ENCODE data around the gene MLPH. TPM values are rescaled to one million over a fixed set of nuclear protein-coding genes. Genes with fewer than 3 reads are reported as not detected.

The MLPH gene
- total and polyA plus RNA-seq, 2 of the 13 experiments (the other 11 are each of a cell fraction or from before 2014, with no cell fraction given), result 0.12 TPM; not detected in 1

GRCh38 chr2:237551071-237551574 lies 64.1 kb downstream of the MLPH start (continued):
- TF ChIP-seq ZNF672 (CRISPR knock-in tag; IDR thresholded peaks at IDR 0.05), result no peak
- TF ChIP-seq AGO1 (IDR thresholded peaks at IDR 0.05; ENCODE audit: low read depth, low read length, poor library complexity, severe bottlenecking), result no peak
- 0 out of 2 replicates have a peak, but pooled peaks have one; percentile 60 for TF ChIP-seq EEA1 (CRISPR knock-in tag; IDR thresholded peaks at IDR 0.05; ENCODE audit: borderline replicate concordance)
- TF ChIP-seq ZNF180 (CRISPR knock-in tag; IDR thresholded peaks at IDR 0.05; ENCODE audit: borderline replicate concordance, low read depth), result no peak
- no peak for TF ChIP-seq ZNF335 (CRISPR knock-in tag; IDR thresholded peaks at IDR 0.05)
- TF ChIP-seq NBN (conservative IDR thresholded peaks at IDR 0.05), result no peak
- no peak for TF ChIP-seq HIVEP1 (CRISPR knock-in tag; IDR thresholded peaks at IDR 0.05)
- TF ChIP-seq RXRA (CRISPR knock-in tag; IDR thresholded peaks at IDR 0.05), result no peak
- no peak for TF ChIP-seq NR0B2 (CRISPR knock-in tag; IDR thresholded peaks at IDR 0.05)
- no peak for TF ChIP-seq ZBTB44 (CRISPR knock-in tag; IDR thresholded peaks at IDR 0.05)
- TF ChIP-seq IRF2 (CRISPR knock-in tag; IDR thresholded peaks at IDR 0.05), result no peak
- no peak for TF ChIP-seq TMF1 (CRISPR knock-in tag; IDR thresholded peaks at IDR 0.05; ENCODE audit: low read depth)
- no peak for TF ChIP-seq JARID2 (CRISPR knock-in tag; IDR thresholded peaks at IDR 0.05; ENCODE audit: insufficient replicate concordance)
- no peak for TF ChIP-seq MTERF4 (CRISPR knock-in tag; IDR thresholded peaks at IDR 0.05)
- TF ChIP-seq KDM4B (CRISPR knock-in tag; IDR thresholded peaks at IDR 0.05), result no peak
- TF ChIP-seq KDM2A (CRISPR knock-in tag; IDR thresholded peaks at IDR 0.05; ENCODE audit: borderline replicate concordance, low read depth), result 0 out of 2 replicates have a peak, but pooled peaks have one; percentile 29
- TF ChIP-seq SP2 (CRISPR knock-in tag; IDR thresholded peaks at IDR 0.05), result no peak
- TF ChIP-seq ZBTB2 (CRISPR knock-in tag; IDR thresholded peaks at IDR 0.05; ENCODE audit: low read depth), result no peak
- no peak for TF ChIP-seq NR2F2 (IDR thresholded peaks at IDR 0.05; ENCODE audit: borderline replicate concordance, low read depth)
- no peak for TF ChIP-seq ZNF326 (CRISPR knock-in tag; IDR thresholded peaks at IDR 0.05; ENCODE audit: borderline replicate concordance)
